Measurements from ENCODE around the gene TIGD1. TPM values are rescaled to one million over a fixed set of nuclear protein-coding genes. Genes with fewer than 3 reads are reported as not detected.

TIGD1 gene
- total RNA-seq, 4 donors from 2014 or later: 6.7 to 11.6 (median 6.9) TPM

- H3K36me3 ChIP-seq: no peaks in the 10 kb centered on the region
- intact Hi-C loops (cut with DNase I): loop anchor here (5.0 to 10.0 kb wide), 2 partner anchors 74 to 596 kb away; partner anchors contain the start of gene NPPC
- peaks cover 23% of the 10 kb centered on the region for H3K27me3 ChIP-seq
- no peak overlapping the region for H3K4me3 ChIP-seq (replicated peaks in 1 of 3)
- 86 to 97% methylated on average over 8 to 10 of the region's 14 CpGs for WGBS, 2 donors
- H3K27ac ChIP-seq: no peak overlapping the region
- no peaks in the 10 kb centered on the region for H3K9me3 ChIP-seq
- TF ChIP-seq, protein P1, sequence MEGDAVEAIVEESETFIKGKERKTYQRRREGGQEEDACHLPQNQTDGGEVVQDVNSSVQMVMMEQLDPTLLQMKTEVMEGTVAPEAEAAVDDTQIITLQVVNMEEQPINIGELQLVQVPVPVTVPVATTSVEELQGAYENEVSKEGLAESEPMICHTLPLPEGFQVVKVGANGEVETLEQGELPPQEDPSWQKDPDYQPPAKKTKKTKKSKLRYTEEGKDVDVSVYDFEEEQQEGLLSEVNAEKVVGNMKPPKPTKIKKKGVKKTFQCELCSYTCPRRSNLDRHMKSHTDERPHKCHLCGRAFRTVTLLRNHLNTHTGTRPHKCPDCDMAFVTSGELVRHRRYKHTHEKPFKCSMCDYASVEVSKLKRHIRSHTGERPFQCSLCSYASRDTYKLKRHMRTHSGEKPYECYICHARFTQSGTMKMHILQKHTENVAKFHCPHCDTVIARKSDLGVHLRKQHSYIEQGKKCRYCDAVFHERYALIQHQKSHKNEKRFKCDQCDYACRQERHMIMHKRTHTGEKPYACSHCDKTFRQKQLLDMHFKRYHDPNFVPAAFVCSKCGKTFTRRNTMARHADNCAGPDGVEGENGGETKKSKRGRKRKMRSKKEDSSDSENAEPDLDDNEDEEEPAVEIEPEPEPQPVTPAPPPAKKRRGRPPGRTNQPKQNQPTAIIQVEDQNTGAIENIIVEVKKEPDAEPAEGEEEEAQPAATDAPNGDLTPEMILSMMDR (IDR thresholded peaks at IDR 0.05): no peak
- TF ChIP-seq POLR2A (IDR thresholded peaks at IDR 0.05): no peak
- peaks cover 6 to 25% of the 10 kb centered on the region in 2 donors for H3K4me1 ChIP-seq
- DNase-seq: no peak
Measured at GRCh38 chr2:232521098-232521497, 29.3 kb downstream of the TIGD1 start.

DNA sequence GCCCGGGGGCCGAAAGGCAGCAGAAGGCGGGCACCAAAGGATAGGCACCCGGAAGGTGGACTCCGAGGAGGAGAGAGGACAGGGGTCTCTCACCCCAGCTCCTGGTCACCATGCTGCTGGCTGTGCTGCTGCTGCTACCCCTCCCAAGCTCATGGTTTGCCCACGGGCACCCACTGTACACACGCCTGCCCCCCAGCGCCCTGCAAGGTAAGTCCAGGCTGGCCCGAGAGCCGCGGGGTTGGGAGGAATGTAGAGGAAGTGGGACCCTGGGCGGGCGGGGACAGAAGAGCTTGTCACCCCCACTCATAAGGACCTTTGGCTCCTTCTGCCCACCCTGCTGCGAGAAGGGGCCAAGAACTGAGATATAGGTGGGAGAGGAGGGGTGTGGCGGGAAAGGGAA is 29.9 kb downstream of the TIGD1 start:
- no peak for DNase-seq
- TF ChIP-seq POLR2A (IDR thresholded peaks at IDR 0.05): no peak
- TF ChIP-seq, protein P1 (IDR thresholded peaks at IDR 0.05): no peak
- Histone ChIP-seq H3K27me3 (peaks cover 23% of the 10 kb centered on the region), H3K9me3 (no peaks in the 10 kb centered on the region), H3K36me3 (no peaks in the 10 kb centered on the region), H3K4me3 (replicated peaks in 1 of 3) (no peak overlapping the region), H3K27ac (no peak overlapping the region), H3K4me1 (peaks cover 6 to 25% of the 10 kb centered on the region in 2 donors)
- 74 to 87% methylated on average over 15 of the region's 15 CpGs for WGBS, 2 donors
- intact Hi-C loops (cut with DNase I): loop anchor here (5.0 to 10.0 kb wide), 2 partner anchors 73 to 596 kb away; partner anchors contain the start of gene NPPC

- H3K27me3 ChIP-seq: peaks cover 23% of the 10 kb centered on the region
Measured at GRCh38 chr2:232519581-232520438, 30.5 kb downstream of the TIGD1 start, which contains the start of gene PRSS56. TSS of gene PRSS56 (plus strand) at chr2:232520388. CDS start at chr2:232520599, 211 bp downstream.

DNA sequence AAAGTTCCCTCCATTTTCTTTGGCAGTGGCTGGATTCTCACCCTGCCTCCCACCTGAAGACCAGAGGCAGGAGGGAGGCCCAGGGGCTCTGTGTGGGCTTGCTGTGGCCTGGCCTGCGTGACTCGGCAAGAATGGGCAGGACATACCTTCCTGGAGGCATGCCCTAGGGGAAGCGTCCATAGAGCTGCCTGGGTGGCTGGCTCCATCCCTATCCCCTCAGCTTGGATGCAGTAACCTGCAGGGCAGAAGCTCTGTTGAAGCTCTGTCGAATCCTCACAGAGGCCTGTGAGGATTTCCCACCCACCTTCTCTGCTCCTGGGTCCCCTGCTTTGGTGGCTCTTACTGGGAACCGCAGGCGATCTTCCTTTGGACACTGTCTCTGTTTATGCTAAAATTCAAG is 31.5 kb downstream of the TIGD1 start:
- TF ChIP-seq POLR2A (IDR thresholded peaks at IDR 0.05): no peak
- TF ChIP-seq, protein P1 (IDR thresholded peaks at IDR 0.05): no peak
- 85% methylated on average over 3 to 6 of the region's 6 CpGs for WGBS, 2 donors
- DNase-seq: no peak
- H3K9me3 ChIP-seq: no peaks in the 10 kb centered on the region
- H3K27ac ChIP-seq: no peak overlapping the region
- peaks cover 16% of the 10 kb centered on the region for H3K27me3 ChIP-seq
- no peaks in the 10 kb centered on the region for H3K36me3 ChIP-seq
- H3K4me3 ChIP-seq (replicated peaks in 1 of 3): no peak overlapping the region
- H3K4me1 ChIP-seq: peaks cover 6 to 16% of the 10 kb centered on the region in 2 donors
- intact Hi-C loops (cut with DNase I): no loop called here

More at GRCh38 chr2:232519581-232520438, 30.5 kb downstream of the TIGD1 start, which contains the start of gene PRSS56:
- intact Hi-C loops (cut with DNase I): loop anchor here (5.0 to 10.0 kb wide), 2 partner anchors 73 to 595 kb away; partner anchors contain the start of gene NPPC
- Histone ChIP-seq H3K27ac (no peak within 1 kb of the TSS), H3K4me3 (replicated peaks in 1 of 3) (no peak within 1 kb of the TSS), H3K9me3 (no peaks in the 10 kb centered on the region), H3K36me3 (no peaks in the 10 kb centered on the region), H3K4me1 (peaks cover 6 to 22% of the 10 kb centered on the region in 2 donors)
- no peak for DNase-seq
- TF ChIP-seq, protein P1 (IDR thresholded peaks at IDR 0.05): no peak
- TF ChIP-seq POLR2A (IDR thresholded peaks at IDR 0.05): no peak
- 65 to 69% methylated on average over 8 to 17 of the region's 19 CpGs for WGBS, 2 donors

GRCh38 chr2:232516551-232516950 is 33.8 kb downstream of the TIGD1 start:
- TF ChIP-seq, protein P1 (IDR thresholded peaks at IDR 0.05): no peak
- no peak for TF ChIP-seq POLR2A (IDR thresholded peaks at IDR 0.05)
- Histone ChIP-seq H3K4me1 (no peaks in the 10 kb centered on the region), H3K27me3 (no peaks in the 10 kb centered on the region), H3K36me3 (no peaks in the 10 kb centered on the region), H3K27ac (no peak overlapping the region), H3K4me3 (replicated peaks in 1 of 3) (no peak overlapping the region), H3K9me3 (no peaks in the 10 kb centered on the region)
- 97 to 98% methylated on average over 3 of the region's 3 CpGs for WGBS, 2 donors
- intact Hi-C loops (cut with DNase I): no loop called here
- no peak for DNase-seq
